Right lobe of liver (tissue), 6 donors: ENCODE data around the gene HOXC13. TPM values are rescaled to one million over a fixed set of nuclear protein-coding genes. Genes with fewer than 3 reads are reported as not detected.

Source experiments
- ATAC-seq, 4 donors: fragments of 200-7000 bp; cut with Tn5 transposase; one replicate each; pipeline ENCODE4 v1.9.1; 2020; ENCODE audit warnings: mild to moderate bottlenecking in 4 of 4, moderate library complexity in 4 of 4
- DNase-seq, 3 donors: peaks; one replicate each; pipeline ENCODE4 v3.0.0-alpha.2; 2020
- H3K27ac ChIP-seq, 3 donors: fragments of 200-600 bp; one replicate each; pipeline ENCODE4 v1.8.0; 2022
- H3K27me3 ChIP-seq, 2 donors: fragments of 200-600 bp; one replicate each; pipeline ENCODE4 v1.8.0; 2022
- H3K36me3 ChIP-seq, 4 donors: fragments of 200-600 bp; sonication (generic) in 1 of 4; one replicate each; pipeline versions ENCODE4 v1.5.1 to v1.8.0; 2017 to 2022; ENCODE audit warnings: control low read depth in 1 of 4
- H3K4me1 ChIP-seq, 4 donors: fragments of 200-600 bp; sonication (generic) in 1 of 4; one replicate each; pipeline versions ENCODE4 v1.5.1 to v1.8.0; 2017 to 2022; ENCODE audit warnings: control low read depth in 1 of 4
- H3K4me3 ChIP-seq, 3 donors: fragments of 200-600 bp; one replicate each; pipeline ENCODE4 v1.8.0; 2022
- H3K9me3 ChIP-seq, 4 donors: fragments of 200-600 bp; sonication (generic) in 1 of 4; one replicate each; pipeline versions ENCODE4 v1.5.1 to v1.8.0; 2017 to 2022; ENCODE audit warnings: control low read depth in 1 of 4
- CTCF ChIP-seq, 4 donors: fragments of 200-600 bp in 3 of 4; fragments of 450-650 bp in 1 of 4; IDR thresholded peaks; one replicate each; pipeline versions ENCODE4 v1.5.1 to v1.8.0; 2016 to 2022; ENCODE audit warnings: antibody characterized with exemption in 4 of 4, mild to moderate bottlenecking in 2 of 4
- POLR2A ChIP-seq: fragments of 450-650 bp; IDR thresholded peaks from one replicate; pipeline ENCODE4 v1.6.1; 2017; ENCODE audit warnings: antibody characterized with exemption, mild to moderate bottlenecking
- WGBS: methylation state at CpG from one replicate; pipeline ENCODE4 v1.1.6; 2018; ENCODE audit warnings: low coverage, low lambda C conversion rate; ENCODE audit not compliant: insufficient coverage; ENCODE audit errors: missing lambda C conversion rate; 5-methylcytosine and 5-hydroxymethylcytosine counted together
- intact Hi-C, 2 donors: fragments of 100-400 bp; cut with DNase I; formaldehyde crosslinking; loops; one replicate each; pipeline versions ENCODE4 v1.11.2 to v1.14.1; 2022
- total RNA-seq, 6 experiments: library from RNA; depleted of rRNA in 2 of 6; stranded (reverse); fragments of >200 nt in 2 of 6; fragmentation: NEBNext Ultra II Directional in 3 of 6; extraction: Animal tissue kit (Norgen Biotek cat#: 25700) in 3 of 6; gene quantifications; one replicate each; pipeline versions ENCODE4 v1.1.0 to v1.2.4, GENCODE V29; 2016 to 2023
- donor health status: DM: no; HTN: yes; CAD: no.
- donor health status: DM: no; HTN: no; CAD: no.
- donor health status: DM: no; HTN: no; CAD: no.
- donor health status: DM: no; HTN: yes; CAD: no.
- donor health status: DM: no; HTN: yes; CAD: no.

HOXC13 gene
- total RNA-seq, 6 experiments from 2014 or later = not detected

DNA sequence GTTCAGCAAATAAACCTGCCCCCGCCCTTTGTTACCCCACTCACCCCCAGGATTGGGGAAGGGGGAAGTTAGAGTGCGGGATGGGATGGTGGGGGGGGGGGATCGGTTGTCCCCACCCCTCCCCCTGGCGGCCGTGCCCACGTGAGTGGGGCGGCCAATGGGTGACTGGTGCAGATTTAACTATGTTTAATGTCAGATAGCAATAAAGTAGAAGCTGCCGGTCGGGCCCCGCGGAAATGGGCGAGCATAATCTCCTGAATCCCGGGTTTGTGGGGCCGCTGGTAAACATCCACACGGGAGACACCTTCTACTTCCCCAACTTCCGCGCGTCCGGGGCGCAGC lies 16.0 kb downstream of the HOXC13 start, which contains the start of gene HOXC12:
HOXC12 (plus strand) TSS at position 210 of the 342 bp plus-strand sequence; CDS start at position 237, 27 bp downstream.
- Histone ChIP-seq H3K4me3 (no peak within 1 kb of the TSS), H3K4me1 (peaks cover 0 to 3% (median 0%) of the 10 kb centered on the region in 4 donors), H3K9me3 (no peaks in the 10 kb centered on the region), H3K27me3 (peaks cover 15 to 70% of the 10 kb centered on the region in 2 donors), H3K36me3 (no peaks in the 10 kb centered on the region), H3K27ac (no peak within 1 kb of the TSS)
- DNase-seq = no peak
- TF ChIP-seq CTCF (IDR thresholded peaks at IDR 0.05) = no peak
- no peak for TF ChIP-seq POLR2A
- intact Hi-C loops = no loop called here
- 0% methylated on average over 1 of the region's 20 CpGs for WGBS
- ATAC-seq = no peak

DNA sequence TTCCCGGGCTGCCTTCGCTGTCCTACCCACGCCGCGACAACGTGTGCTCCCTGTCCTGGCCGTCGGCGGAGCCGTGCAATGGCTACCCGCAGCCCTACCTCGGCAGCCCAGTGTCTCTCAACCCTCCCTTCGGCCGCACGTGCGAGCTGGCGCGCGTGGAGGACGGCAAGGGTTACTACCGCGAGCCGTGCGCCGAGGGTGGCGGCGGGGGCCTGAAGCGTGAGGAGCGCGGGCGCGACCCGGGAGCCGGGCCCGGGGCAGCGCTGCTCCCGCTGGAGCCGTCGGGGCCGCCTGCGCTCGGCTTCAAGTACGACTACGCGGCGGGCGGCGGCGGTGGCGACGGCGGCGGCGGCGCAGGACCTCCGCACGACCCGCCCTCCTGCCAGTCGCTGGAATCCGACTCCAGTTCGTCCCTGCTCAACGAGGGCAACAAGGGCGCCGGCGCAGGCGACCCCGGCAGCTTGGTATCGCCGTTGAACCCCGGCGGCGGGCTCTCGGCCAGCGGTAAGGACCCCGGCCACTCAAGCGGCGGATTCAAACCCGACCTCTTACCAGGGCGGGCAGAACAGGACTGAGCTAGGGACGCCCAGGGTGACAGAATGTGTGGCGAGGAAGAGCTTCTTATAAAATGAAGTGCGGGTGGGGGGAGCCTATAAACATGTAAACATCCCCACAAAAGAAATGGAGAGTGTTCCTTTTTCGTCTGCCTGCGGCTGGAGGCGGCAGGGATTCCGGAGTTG lies 16.6 kb downstream of the HOXC13 start:
- peaks cover 0 to 3% (median 0%) of the 10 kb centered on the region in 4 donors for H3K4me1 ChIP-seq
- no peaks in the 10 kb centered on the region for H3K36me3 ChIP-seq
- no peak for TF ChIP-seq POLR2A
- TF ChIP-seq CTCF (IDR thresholded peaks at IDR 0.05) = no peak
- DNase-seq (no peak), ATAC-seq (no peak)
- WGBS = 6% methylated on average over 8 of the region's 86 CpGs
- H3K9me3 ChIP-seq = no peaks in the 10 kb centered on the region
- no peak overlapping the region for H3K27ac ChIP-seq
- H3K27me3 ChIP-seq = peaks cover 15 to 70% of the 10 kb centered on the region in 2 donors
- intact Hi-C loops = no loop called here
- H3K4me3 ChIP-seq = no peak overlapping the region

DNA sequence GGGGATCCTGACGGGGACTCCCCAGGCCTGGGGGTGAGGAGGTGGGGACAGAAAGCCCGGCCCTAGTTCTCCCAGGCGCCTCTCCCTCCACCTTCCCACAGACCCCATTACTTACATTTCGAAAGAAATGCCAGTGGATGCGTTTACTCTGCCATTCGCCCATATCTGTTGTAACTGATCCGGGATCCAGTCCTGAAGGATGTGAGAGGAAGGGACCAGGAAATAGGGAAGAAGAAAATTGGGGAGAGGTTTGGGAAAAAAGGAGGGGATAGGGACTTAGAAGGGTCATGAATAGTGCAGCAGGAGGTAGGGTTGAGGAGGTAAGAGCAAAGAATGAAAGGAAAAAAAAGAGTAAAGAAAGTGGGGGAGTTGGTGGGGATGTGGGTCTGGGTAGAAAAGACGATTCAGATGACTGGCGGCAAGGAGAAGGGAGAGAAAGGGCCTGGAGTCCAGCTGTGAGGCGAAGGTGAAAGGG lies 17.2 kb downstream of the HOXC13 start:
- no peaks in the 10 kb centered on the region for H3K36me3 ChIP-seq
- 3% methylated on average over 10 of the region's 10 CpGs for WGBS
- intact Hi-C loops = no loop called here

DNA sequence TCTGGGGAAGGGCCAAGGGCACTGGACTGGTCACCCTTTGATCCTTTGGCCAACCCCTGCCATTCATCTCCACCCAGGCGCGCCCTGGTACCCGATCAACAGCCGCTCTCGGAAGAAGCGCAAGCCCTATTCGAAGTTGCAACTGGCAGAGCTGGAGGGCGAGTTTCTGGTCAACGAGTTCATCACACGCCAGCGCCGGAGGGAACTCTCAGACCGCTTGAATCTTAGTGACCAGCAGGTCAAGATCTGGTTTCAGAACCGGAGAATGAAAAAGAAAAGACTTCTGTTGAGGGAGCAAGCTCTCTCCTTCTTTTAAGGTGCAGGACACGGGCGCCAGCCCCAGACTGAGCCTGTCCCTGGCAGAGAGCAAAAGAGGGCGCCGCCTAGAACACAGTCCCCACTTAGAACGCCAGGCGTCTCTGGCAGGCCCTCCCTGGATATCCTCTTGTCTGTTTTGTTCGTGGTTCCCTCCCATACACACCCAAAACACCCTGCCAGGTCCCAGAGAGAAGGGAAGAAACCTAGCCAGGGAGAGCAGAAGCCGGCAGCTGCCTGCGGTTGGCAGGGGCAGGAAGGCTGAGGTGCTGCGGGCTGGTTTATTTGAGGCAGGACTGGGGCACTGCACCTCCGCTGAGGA lies 17.7 kb downstream of the HOXC13 start:
- H3K9me3 ChIP-seq = no peaks in the 10 kb centered on the region
- DNase-seq (no peak), ATAC-seq (no peak)
- no peaks in the 10 kb centered on the region for H3K4me1 ChIP-seq
- no peaks in the 10 kb centered on the region for H3K36me3 ChIP-seq
- TF ChIP-seq CTCF (IDR thresholded peaks at IDR 0.05) (no peak), POLR2A (no peak)
- H3K27me3 ChIP-seq = peaks cover 17 to 66% of the 10 kb centered on the region in 2 donors
- no peak overlapping the region for H3K27ac ChIP-seq
- 9% methylated on average over 12 of the region's 25 CpGs for WGBS
- H3K4me3 ChIP-seq = no peak overlapping the region
- intact Hi-C loops = no loop called here

More for the DNA sequence above, 17.2 kb downstream of the HOXC13 start:
- H3K4me1 ChIP-seq = peaks cover 0 to 3% (median 0%) of the 10 kb centered on the region in 4 donors
- H3K9me3 ChIP-seq = no peaks in the 10 kb centered on the region
- DNase-seq = no peak
- no peak overlapping the region for H3K4me3 ChIP-seq
- peaks cover 17 to 67% of the 10 kb centered on the region in 2 donors for H3K27me3 ChIP-seq
- no peak overlapping the region for H3K27ac ChIP-seq
- no peak for ATAC-seq
- TF ChIP-seq CTCF (IDR thresholded peaks at IDR 0.05) (no peak), POLR2A (no peak)
